ENCODE results near the gene CENPB. TPM values are rescaled to one million over a fixed set of nuclear protein-coding genes. Genes with fewer than 3 reads are reported as not detected.

The CENPB gene
- total and polyA plus RNA-seq, 4 donors, result 4.5 to 32.4 (median 25.4) TPM

GRCh38 chr20:3797226-3797545 is 10.6 kb upstream of the CENPB start:
- Histone ChIP-seq H3K36me3 (ENCODE audit: control insufficient read depth in 4 of 4, insufficient read depth in 3 of 4, low read depth in 1 of 4, low read length in 3 of 4) (peaks cover 0 to 4% (median under 1%) of the 10 kb centered on the region in 4 donors), H3K27ac (ENCODE audit: low read depth in 1 of 2, low read length in 2 of 2) (peak overlapping the region; percentile 25 to 29), H3K9me3 (ENCODE audit: control insufficient read depth in 4 of 4, low read length in 3 of 4) (no peaks in the 10 kb centered on the region), H3K4me3 (ENCODE audit: low read depth in 1 of 3, low read length in 3 of 3) (peak overlapping the region; percentile 2 to 67 (median 54)), H3K27me3 (ENCODE audit: control insufficient read depth in 4 of 4, insufficient read depth in 4 of 4, low read length in 3 of 4) (no peaks in the 10 kb centered on the region), H3K4me1 (ENCODE audit: control insufficient read depth in 4 of 4, insufficient read depth in 4 of 4, low read length in 3 of 4) (peaks cover 10 to 34% (median 22%) of the 10 kb centered on the region in 4 donors), H3K9ac (ENCODE audit: low read depth in 1 of 2, low read length in 2 of 2) (peak overlapping the region in 1 of 2 donors; percentile 71)
- DNase-seq (ENCODE audit: low spot score), result no peak
- TF ChIP-seq HNF4G (IDR thresholded peaks at IDR 0.05) (no peak), RXRA (IDR thresholded peaks at IDR 0.05) (no peak), GABPA (IDR thresholded peaks at IDR 0.05 in 1 of 2, conservative IDR thresholded peaks at IDR 0.05 in 1 of 2) (no peak), EGR1 (IDR thresholded peaks at IDR 0.05; ENCODE audit: low read depth in 2 of 2) (no peak), FOXA2 (IDR thresholded peaks at IDR 0.05) (no peak), ZBTB33 (IDR thresholded peaks at IDR 0.05) (no peak), RAD21 (IDR thresholded peaks at IDR 0.05) (no peak), NR2F2 (IDR thresholded peaks at IDR 0.05) (no peak), TAF1 (conservative IDR thresholded peaks at IDR 0.05) (no peak)
- TF ChIP-seq, protein P1, sequence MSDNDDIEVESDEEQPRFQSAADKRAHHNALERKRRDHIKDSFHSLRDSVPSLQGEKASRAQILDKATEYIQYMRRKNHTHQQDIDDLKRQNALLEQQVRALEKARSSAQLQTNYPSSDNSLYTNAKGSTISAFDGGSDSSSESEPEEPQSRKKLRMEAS (IDR thresholded peaks at IDR 0.05), result no peak
- TF ChIP-seq, protein P2, sequence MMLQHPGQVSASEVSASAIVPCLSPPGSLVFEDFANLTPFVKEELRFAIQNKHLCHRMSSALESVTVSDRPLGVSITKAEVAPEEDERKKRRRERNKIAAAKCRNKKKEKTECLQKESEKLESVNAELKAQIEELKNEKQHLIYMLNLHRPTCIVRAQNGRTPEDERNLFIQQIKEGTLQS (IDR thresholded peaks at IDR 0.05), result no peak
- WGBS, result 94% methylated on average over 5 of the region's 5 CpGs

DNA sequence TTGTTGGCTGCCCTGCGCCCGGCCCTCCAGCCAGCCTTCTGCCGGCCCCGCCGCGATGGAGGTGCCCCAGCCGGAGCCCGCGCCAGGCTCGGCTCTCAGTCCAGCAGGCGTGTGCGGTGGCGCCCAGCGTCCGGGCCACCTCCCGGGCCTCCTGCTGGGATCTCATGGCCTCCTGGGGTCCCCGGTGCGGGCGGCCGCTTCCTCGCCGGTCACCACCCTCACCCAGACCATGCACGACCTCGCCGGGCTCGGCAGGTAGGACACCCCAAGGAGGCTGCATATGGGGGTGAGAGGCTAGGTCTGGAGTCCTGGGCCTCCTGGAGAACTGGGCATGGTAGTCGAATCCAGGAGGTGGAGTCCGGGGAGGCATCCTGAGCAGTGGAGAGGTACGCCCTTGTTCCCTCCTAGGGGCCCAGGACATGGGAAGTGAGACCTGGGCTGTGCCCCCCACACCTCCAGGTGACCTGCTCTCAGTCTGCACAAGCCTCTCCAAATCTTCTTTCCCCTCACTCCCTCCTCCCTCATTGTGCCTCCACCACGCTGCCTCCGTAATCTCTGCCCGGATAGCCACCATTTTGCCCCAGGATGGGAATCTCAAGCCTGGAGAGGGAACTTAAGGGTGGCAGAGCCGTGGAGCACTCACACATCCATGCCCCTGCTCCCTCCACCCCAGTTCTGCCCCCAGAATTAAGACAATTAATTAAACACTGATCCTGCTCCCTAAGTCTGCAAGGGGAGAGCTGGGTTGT is 10.1 kb upstream of the CENPB start:
- Histone ChIP-seq H3K27ac (ENCODE audit: low read depth in 1 of 2, low read length in 2 of 2) (peak overlapping the region; percentile 25 to 29), H3K9me3 (ENCODE audit: control insufficient read depth in 4 of 4, low read length in 3 of 4) (no peaks in the 10 kb centered on the region), H3K4me1 (ENCODE audit: control insufficient read depth in 4 of 4, insufficient read depth in 4 of 4, low read length in 3 of 4) (peaks cover 10 to 30% (median 22%) of the 10 kb centered on the region in 4 donors), H3K36me3 (ENCODE audit: control insufficient read depth in 4 of 4, insufficient read depth in 3 of 4, low read depth in 1 of 4, low read length in 3 of 4) (peaks cover 0 to 2% (median 0%) of the 10 kb centered on the region in 4 donors), H3K9ac (ENCODE audit: low read depth in 1 of 2, low read length in 2 of 2) (peak overlapping the region in 1 of 2 donors; percentile 71), H3K4me3 (ENCODE audit: low read depth in 1 of 3, low read length in 3 of 3) (peak overlapping the region; percentile 2 to 67 (median 54)), H3K27me3 (ENCODE audit: control insufficient read depth in 4 of 4, insufficient read depth in 4 of 4, low read length in 3 of 4) (no peaks in the 10 kb centered on the region)
- TF ChIP-seq ZBTB33 (IDR thresholded peaks at IDR 0.05) (no peak), EGR1 (IDR thresholded peaks at IDR 0.05; ENCODE audit: low read depth in 2 of 2) (no peak), RAD21 (IDR thresholded peaks at IDR 0.05) (no peak), FOXA2 (IDR thresholded peaks at IDR 0.05) (no peak), GABPA (IDR thresholded peaks at IDR 0.05 in 1 of 2, conservative IDR thresholded peaks at IDR 0.05 in 1 of 2) (no peak), TAF1 (conservative IDR thresholded peaks at IDR 0.05) (no peak), NR2F2 (IDR thresholded peaks at IDR 0.05) (no peak), JUND (IDR thresholded peaks at IDR 0.05) (no peak), SP1 (IDR thresholded peaks at IDR 0.05) (no peak), RXRA (IDR thresholded peaks at IDR 0.05) (no peak), FOXA1 (IDR thresholded peaks at IDR 0.05) (no peak), YY1 (IDR thresholded peaks at IDR 0.05) (no peak), HNF4G (IDR thresholded peaks at IDR 0.05) (no peak), HNF4A (conservative IDR thresholded peaks at IDR 0.05) (no peak), CTCF (IDR thresholded peaks at IDR 0.05; ENCODE audit: low read depth, low read length, missing input control) (no peak)
- TF ChIP-seq, protein P3, sequence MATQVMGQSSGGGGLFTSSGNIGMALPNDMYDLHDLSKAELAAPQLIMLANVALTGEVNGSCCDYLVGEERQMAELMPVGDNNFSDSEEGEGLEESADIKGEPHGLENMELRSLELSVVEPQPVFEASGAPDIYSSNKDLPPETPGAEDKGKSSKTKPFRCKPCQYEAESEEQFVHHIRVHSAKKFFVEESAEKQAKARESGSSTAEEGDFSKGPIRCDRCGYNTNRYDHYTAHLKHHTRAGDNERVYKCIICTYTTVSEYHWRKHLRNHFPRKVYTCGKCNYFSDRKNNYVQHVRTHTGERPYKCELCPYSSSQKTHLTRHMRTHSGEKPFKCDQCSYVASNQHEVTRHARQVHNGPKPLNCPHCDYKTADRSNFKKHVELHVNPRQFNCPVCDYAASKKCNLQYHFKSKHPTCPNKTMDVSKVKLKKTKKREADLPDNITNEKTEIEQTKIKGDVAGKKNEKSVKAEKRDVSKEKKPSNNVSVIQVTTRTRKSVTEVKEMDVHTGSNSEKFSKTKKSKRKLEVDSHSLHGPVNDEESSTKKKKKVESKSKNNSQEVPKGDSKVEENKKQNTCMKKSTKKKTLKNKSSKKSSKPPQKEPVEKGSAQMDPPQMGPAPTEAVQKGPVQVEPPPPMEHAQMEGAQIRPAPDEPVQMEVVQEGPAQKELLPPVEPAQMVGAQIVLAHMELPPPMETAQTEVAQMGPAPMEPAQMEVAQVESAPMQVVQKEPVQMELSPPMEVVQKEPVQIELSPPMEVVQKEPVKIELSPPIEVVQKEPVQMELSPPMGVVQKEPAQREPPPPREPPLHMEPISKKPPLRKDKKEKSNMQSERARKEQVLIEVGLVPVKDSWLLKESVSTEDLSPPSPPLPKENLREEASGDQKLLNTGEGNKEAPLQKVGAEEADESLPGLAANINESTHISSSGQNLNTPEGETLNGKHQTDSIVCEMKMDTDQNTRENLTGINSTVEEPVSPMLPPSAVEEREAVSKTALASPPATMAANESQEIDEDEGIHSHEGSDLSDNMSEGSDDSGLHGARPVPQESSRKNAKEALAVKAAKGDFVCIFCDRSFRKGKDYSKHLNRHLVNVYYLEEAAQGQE (IDR thresholded peaks at IDR 0.05), result no peak
- TF ChIP-seq, protein P1 (IDR thresholded peaks at IDR 0.05), result no peak
- TF ChIP-seq, protein P2 (IDR thresholded peaks at IDR 0.05), result no peak
- DNase-seq (ENCODE audit: low spot score), result no peak
- 17% methylated on average over 33 of the region's 33 CpGs for WGBS

Data from liver (tissue), 9 donors.